ENCODE results near the gene COL8A1. TPM values are rescaled to one million over a fixed set of nuclear protein-coding genes. Genes with fewer than 3 reads are reported as not detected.
A peak's percentile ranks its signal among the peaks of the same experiment; 100 is the strongest.

Gene COL8A1
- total and polyA plus RNA-seq, 5 donors, result 16.5 to 57.5 (median 34.4) TPM

DNA sequence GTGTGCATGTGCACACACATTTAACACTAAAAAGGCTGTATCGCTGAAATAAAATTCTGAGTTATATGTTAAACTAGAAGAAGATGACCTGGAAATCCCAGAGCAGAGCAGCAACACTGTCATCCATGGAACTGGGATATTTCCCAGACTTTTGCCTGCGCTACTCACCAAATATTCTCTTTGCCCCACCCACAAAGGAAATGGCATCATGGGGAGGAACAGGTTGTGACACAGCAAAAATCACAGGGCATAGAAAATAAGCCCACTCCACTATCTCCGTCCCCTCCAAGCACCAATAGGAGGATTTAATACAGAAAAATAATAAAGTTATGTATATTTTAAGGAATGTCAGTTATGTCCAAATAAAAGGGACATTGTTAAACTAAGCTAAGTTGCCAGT lies 71.7 kb downstream of the COL8A1 start:
- H3K4me3 ChIP-seq (ENCODE audit: low read length), result no peak overlapping the region
- peak in 1 of 2 donors; percentile 30 for ATAC-seq
- intact Hi-C loops (cut with DNase I), result no loop called here
- H3K4me1 ChIP-seq (ENCODE audit: control insufficient read depth, insufficient read depth, low read length), result peaks cover 3% of the 10 kb centered on the region
- H3K27ac ChIP-seq (ENCODE audit: low read length), result no peak overlapping the region
- DNase-seq, result no peak
- 96% methylated on average over 3 of the region's 3 CpGs for WGBS
- H3K27me3 ChIP-seq (ENCODE audit: control insufficient read depth, insufficient read depth), result no peaks in the 10 kb centered on the region
- H3K9me3 ChIP-seq (ENCODE audit: control insufficient read depth, low read length), result no peaks in the 10 kb centered on the region

DNA sequence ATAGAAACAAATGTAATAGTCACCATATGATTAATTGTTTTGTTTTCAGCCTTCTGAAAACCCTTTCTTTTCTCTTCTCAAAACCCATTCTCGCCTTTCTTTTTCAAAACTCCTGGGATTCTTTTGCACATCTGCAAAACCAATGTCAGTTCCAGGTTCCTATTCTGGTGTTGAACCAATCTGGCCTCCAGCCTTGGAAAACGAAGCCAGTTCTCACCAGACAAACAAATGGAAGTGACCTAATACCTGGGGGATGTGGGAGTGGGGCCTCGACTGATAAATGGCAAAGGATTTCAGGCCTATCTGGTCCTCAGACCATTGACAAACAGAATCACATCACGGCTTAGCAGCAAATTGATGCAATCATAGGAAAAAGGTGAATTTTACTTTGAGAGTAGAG lies 73.0 kb downstream of the COL8A1 start:
- H3K9me3 ChIP-seq (ENCODE audit: control insufficient read depth, low read length), result no peaks in the 10 kb centered on the region
- peaks cover 3% of the 10 kb centered on the region for H3K4me1 ChIP-seq (ENCODE audit: control insufficient read depth, insufficient read depth, low read length)
- no peak for ATAC-seq
- intact Hi-C loops (cut with DNase I), result no loop called here
- DNase-seq, result no peak
- WGBS, result 59% methylated on average over 4 of the region's 4 CpGs
- H3K27me3 ChIP-seq (ENCODE audit: control insufficient read depth, insufficient read depth), result no peaks in the 10 kb centered on the region
- H3K27ac ChIP-seq (ENCODE audit: low read length), result no peak overlapping the region
- H3K4me3 ChIP-seq (ENCODE audit: low read length), result no peak overlapping the region

DNA sequence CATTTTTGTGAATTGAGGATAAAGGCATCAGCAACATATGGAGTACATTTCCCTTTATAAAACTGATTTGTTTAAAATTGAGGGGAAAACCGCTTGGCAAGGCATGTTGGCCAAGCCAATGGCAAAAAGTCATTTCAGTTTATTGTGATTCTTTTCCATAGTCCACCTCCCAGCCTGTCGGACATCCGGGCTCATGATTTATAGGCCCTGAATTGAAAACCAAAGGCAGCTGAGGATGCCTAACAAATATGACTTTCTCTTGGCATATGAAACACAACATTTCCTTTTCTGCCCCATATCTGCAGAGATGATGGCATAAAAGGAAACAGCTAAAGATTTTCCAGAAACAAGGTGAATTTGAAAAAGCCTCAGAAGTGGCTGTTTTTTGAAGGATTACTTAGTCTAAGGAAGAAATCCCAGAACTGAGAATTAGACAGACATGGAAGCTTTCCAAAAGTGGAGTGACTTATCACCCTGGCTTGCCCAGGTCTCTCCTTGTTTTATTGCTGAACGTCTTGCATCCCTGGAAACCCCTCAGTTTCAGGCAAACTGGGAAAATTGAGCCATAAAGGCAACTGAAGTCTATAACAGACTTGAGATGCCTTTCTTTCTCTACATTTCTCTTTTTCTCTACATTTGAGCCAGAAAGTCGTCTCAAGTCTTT lies 74.0 kb downstream of the COL8A1 start:
- intact Hi-C loops (cut with DNase I), result no loop called here
- WGBS, result 76% methylated on average over 5 of the region's 5 CpGs
- no peaks in the 10 kb centered on the region for H3K27me3 ChIP-seq (ENCODE audit: control insufficient read depth, insufficient read depth)

DNA sequence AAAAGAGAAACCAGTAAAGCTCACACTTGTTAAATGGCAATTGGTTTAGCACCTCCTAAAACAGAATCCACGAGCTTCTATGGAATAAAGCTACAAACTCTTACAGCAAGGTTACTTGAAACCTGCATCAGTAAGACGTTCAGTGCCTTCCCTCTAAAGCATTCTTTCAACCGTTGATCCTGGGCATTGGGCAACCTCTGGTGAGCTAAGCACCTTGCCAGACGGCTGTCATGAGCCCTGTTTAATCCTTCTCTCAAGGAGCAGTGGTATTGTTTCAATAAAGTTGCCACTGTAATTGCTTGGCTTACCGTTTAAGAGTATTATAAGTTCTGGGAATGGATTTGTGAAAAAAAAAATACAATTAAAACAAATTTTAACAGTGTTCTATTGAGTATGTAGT lies 75.0 kb downstream of the COL8A1 start:
- Histone ChIP-seq H3K9me3 (ENCODE audit: control insufficient read depth, low read length) (no peaks in the 10 kb centered on the region), H3K27ac (ENCODE audit: low read length) (no peak overlapping the region), H3K4me3 (ENCODE audit: low read length) (no peak overlapping the region), H3K27me3 (ENCODE audit: control insufficient read depth, insufficient read depth) (no peaks in the 10 kb centered on the region), H3K4me1 (ENCODE audit: control insufficient read depth, insufficient read depth, low read length) (no peaks in the 10 kb centered on the region)
- WGBS, result 77% methylated on average over 5 of the region's 5 CpGs
- ATAC-seq (no peak), DNase-seq (no peak)
- intact Hi-C loops (cut with DNase I), result no loop called here

More for the DNA sequence above, 74.0 kb downstream of the COL8A1 start:
- Histone ChIP-seq H3K27ac (ENCODE audit: low read length) (no peak overlapping the region), H3K4me3 (ENCODE audit: low read length) (no peak overlapping the region), H3K4me1 (ENCODE audit: control insufficient read depth, insufficient read depth, low read length) (peaks cover 3% of the 10 kb centered on the region), H3K9me3 (ENCODE audit: control insufficient read depth, low read length) (no peaks in the 10 kb centered on the region)
- DNase-seq, result no peak
- ATAC-seq, result no peak

DNA sequence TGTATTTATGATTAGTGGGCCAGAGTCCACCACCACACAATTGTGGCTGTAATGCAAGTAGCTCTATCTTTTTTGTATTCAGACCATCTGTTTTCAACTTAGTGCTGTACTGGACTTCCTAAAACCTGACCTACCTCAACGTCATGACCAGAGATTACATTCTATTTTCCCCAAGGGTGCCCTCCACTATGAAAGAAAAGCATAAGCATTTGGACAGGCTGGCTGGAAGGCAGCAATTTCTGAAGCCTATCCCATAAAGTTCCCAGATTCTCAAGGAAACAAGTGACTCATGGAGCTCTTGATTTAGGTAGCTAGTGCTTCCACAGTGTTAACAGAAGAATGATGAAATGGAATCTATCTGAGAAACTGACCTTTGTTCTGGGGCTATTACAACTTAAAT lies 75.8 kb downstream of the COL8A1 start:
- Histone ChIP-seq H3K4me3 (ENCODE audit: low read length) (no peak overlapping the region), H3K4me1 (ENCODE audit: control insufficient read depth, insufficient read depth, low read length) (no peaks in the 10 kb centered on the region), H3K9me3 (ENCODE audit: control insufficient read depth, low read length) (no peaks in the 10 kb centered on the region), H3K27ac (ENCODE audit: low read length) (no peak overlapping the region), H3K27me3 (ENCODE audit: control insufficient read depth, insufficient read depth) (no peaks in the 10 kb centered on the region)
- intact Hi-C loops (cut with DNase I), result no loop called here
- WGBS, result 43% methylated on average over 1 of the region's 1 CpG
- ATAC-seq (peak in 1 of 2 donors; percentile 65), DNase-seq (no peak)

DNA sequence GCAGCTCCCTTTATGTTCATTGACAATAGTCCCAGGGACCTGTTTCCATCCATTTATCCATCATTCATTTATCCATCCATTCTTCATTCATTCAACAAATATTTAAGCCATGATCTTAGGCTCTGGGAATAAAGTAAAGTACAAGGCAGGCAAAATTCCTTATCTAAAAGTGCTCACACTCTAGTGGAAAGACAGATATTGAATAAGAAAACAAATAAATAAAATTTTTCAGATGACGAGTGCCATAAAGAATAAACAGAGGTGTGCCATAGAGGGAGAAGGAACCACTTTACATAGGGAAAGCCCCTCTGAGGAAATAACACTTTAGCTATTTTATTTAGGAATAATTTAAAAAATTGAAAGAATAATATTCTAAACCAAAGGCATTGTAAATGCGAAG lies 76.2 kb downstream of the COL8A1 start:
- Histone ChIP-seq H3K4me1 (ENCODE audit: control insufficient read depth, insufficient read depth, low read length) (no peaks in the 10 kb centered on the region), H3K4me3 (ENCODE audit: low read length) (no peak overlapping the region), H3K9me3 (ENCODE audit: control insufficient read depth, low read length) (no peaks in the 10 kb centered on the region), H3K27ac (ENCODE audit: low read length) (no peak overlapping the region), H3K27me3 (ENCODE audit: control insufficient read depth, insufficient read depth) (no peaks in the 10 kb centered on the region)
- ATAC-seq (no peak), DNase-seq (no peak)
- intact Hi-C loops (cut with DNase I), result no loop called here
- WGBS, result 93% methylated on average over 2 of the region's 2 CpGs

DNA sequence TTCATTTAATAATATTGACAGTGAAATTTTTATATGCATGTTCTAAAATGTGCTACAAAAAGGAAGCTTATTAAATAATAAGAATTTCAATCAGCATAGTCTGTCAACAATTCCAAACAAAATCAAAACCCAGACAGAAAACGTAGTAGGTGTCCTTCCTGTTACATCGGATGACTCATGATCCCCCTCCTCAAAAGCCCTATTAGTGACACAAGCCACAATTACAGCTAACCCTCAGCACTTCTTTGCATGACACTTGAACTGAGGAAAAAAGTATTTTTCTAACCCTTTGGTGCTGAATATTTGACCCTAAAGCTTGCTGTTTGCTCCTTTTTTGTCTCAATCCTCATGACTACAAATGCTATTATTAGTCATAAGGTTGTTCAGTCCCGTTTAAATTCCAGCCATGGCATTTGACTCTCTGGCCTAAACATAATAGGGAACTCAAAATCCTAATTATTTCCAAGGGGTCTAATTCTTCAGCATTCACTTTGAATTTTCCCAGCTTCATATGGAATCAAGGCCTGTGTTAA lies 78.1 kb downstream of the COL8A1 start:
- intact Hi-C loops (cut with DNase I), result no loop called here
- ATAC-seq (no peak), DNase-seq (no peak)
- Histone ChIP-seq H3K4me1 (ENCODE audit: control insufficient read depth, insufficient read depth, low read length) (peaks cover 2% of the 10 kb centered on the region), H3K27ac (ENCODE audit: low read length) (no peak overlapping the region), H3K4me3 (ENCODE audit: low read length) (no peak overlapping the region), H3K27me3 (ENCODE audit: control insufficient read depth, insufficient read depth) (no peaks in the 10 kb centered on the region), H3K9me3 (ENCODE audit: control insufficient read depth, low read length) (no peaks in the 10 kb centered on the region)
- WGBS, result 47% methylated on average over 3 of the region's 3 CpGs

DNA sequence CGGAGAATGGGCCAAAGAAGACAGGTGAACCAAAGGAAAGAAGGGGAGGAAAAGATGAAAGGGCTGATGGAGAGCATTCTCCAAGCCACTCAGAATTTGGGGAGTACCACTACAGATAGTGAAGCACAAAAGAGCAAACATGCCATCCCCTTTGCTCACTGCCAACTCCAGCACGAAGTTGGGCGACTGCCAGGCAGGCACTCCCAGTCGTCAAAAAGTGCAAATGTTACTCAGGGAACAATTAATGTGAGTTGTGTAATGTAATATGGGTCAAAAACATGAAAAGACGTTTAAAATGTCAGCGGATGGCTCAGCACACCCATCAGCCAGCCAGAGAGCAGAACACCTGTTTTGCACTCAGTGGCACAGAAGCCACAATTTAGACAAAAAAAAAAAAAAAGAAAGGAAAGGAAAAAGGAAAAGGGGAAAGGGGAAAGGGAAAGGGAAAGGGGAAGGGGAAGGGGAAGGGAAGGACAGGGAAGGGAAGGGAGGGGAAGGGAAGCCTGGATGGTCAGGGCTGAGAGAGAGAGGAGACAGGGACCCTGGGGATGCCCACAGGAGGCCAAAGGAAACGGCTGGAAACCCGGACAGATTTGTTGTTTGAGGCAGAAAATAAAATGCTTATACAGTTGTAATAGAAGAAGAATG lies 82.7 kb downstream of the COL8A1 start:
- H3K27ac ChIP-seq (ENCODE audit: low read length), result no peak overlapping the region
- no peaks in the 10 kb centered on the region for H3K9me3 ChIP-seq (ENCODE audit: control insufficient read depth, low read length)
- DNase-seq (peak; percentile 32 to 74 (median 65)), ATAC-seq (peak in 1 of 2 donors; percentile 44)
- intact Hi-C loops (cut with DNase I), result no loop called here
- no peaks in the 10 kb centered on the region for H3K27me3 ChIP-seq (ENCODE audit: control insufficient read depth, insufficient read depth)
- WGBS, result 37% methylated on average over 8 of the region's 8 CpGs
- peaks cover 2% of the 10 kb centered on the region for H3K4me1 ChIP-seq (ENCODE audit: control insufficient read depth, insufficient read depth, low read length)
- H3K4me3 ChIP-seq (ENCODE audit: low read length), result no peak overlapping the region

DNA sequence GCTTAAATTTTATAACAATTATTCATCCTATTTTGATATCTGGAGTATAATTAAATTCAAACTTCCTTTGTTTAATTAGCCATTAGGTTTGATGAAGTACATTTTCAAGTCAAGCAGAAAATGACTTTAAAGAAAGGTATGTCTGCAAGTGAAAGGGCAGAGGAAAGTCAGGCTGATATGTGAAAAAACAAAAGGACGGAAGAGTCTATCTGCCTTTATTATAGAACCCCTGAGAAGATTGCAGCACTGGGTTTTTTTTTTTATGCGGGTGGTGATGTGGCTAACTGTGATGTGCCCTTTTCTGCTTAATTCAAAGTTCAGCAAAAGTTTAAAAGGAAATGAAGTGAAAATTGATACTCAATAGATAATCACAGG lies 83.2 kb downstream of the COL8A1 start:
- no peak for DNase-seq
- Histone ChIP-seq H3K27me3 (ENCODE audit: control insufficient read depth, insufficient read depth) (no peaks in the 10 kb centered on the region), H3K4me3 (ENCODE audit: low read length) (no peak overlapping the region), H3K4me1 (ENCODE audit: control insufficient read depth, insufficient read depth, low read length) (peaks cover 2% of the 10 kb centered on the region), H3K27ac (ENCODE audit: low read length) (no peak overlapping the region), H3K9me3 (ENCODE audit: control insufficient read depth, low read length) (no peaks in the 10 kb centered on the region)
- intact Hi-C loops (cut with DNase I), result no loop called here
- no peak for ATAC-seq
- WGBS, result 52% methylated on average over 2 of the region's 2 CpGs

DNA sequence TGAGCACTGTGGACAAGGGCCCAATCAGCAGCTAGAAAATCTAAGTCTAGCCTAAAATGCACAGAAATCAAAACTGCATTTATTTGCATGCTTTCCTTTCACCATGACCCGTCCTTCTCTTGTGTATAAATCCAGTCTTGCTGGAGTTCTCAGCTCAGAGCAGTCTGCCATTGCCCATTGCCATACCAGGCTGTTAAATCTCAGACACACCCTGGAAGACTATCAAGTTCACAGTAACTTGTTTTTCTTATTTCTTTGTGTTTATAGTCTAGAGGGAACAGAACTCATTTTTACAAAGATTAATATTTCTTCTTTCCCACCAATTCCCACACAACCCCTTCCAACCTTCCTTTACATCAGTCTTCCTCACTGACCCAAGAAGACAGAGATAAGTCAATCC lies 85.9 kb downstream of the COL8A1 start:
- Histone ChIP-seq H3K27me3 (ENCODE audit: control insufficient read depth, insufficient read depth) (no peaks in the 10 kb centered on the region), H3K27ac (ENCODE audit: low read length) (no peak overlapping the region), H3K4me1 (ENCODE audit: control insufficient read depth, insufficient read depth, low read length) (peaks cover 2% of the 10 kb centered on the region), H3K4me3 (ENCODE audit: low read length) (no peak overlapping the region), H3K9me3 (ENCODE audit: control insufficient read depth, low read length) (no peaks in the 10 kb centered on the region)
- DNase-seq, result no peak
- no peak for ATAC-seq
- intact Hi-C loops (cut with DNase I), result no loop called here
- 46% methylated on average over 1 of the region's 1 CpG for WGBS

DNA sequence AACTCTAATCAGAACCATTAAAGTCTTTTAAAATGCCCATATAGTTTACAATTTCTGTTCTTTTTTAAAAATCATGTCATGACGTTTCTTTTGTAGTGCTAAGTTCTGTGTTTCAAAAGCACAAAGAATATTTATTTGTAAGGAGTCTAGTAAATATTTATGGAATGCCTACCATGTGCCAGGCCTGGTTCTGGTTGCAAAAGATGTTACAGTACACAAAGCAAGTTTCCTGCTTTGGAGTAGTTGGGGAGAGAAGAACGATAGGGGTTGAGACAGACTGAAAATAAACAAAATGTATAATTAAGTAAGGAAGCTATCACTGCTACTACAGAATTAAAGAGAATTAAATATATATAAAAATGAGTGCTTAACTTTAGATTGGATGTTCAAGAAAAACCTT lies 92.5 kb downstream of the COL8A1 start:
- 65% methylated on average over 2 of the region's 2 CpGs for WGBS
- ATAC-seq, result no peak
- DNase-seq, result no peak
- H3K4me3 ChIP-seq (ENCODE audit: low read length), result no peak overlapping the region
- no peak overlapping the region for H3K27ac ChIP-seq (ENCODE audit: low read length)
- no peaks in the 10 kb centered on the region for H3K27me3 ChIP-seq (ENCODE audit: control insufficient read depth, insufficient read depth)
- intact Hi-C loops (cut with DNase I), result no loop called here
- H3K4me1 ChIP-seq (ENCODE audit: control insufficient read depth, insufficient read depth, low read length), result no peaks in the 10 kb centered on the region
- no peaks in the 10 kb centered on the region for H3K9me3 ChIP-seq (ENCODE audit: control insufficient read depth, low read length)

Measured in right cardiac atrium (tissue), 5 donors.